A673 (cell line): ENCODE results near the gene BACH2. TPM values are rescaled to one million over a fixed set of nuclear protein-coding genes. Genes with fewer than 3 reads are reported as not detected.

ENCODE experiments used
- BruUV-seq: library from RNA; stranded (reverse); fragments of 400-500 nt; replicated peaks from 2 replicates; lab custom pipeline; 2021; lab: Mats Ljungman, UMichigan
- CTCF ChIA-PET: fragments of 300-600 bp; sonication (Branson Sonifier 250); formaldehyde crosslinking; loops from one replicate; lab custom pipeline; 2022; ENCODE audit warnings: antibody characterized with exemption; lab: Charles Lee
- POLR2A ChIA-PET: fragments of 300-600 bp; sonication (Branson Sonifier 250); formaldehyde crosslinking; loops from one replicate; lab custom pipeline; 2022; ENCODE audit warnings: antibody characterized with exemption; ENCODE audit not compliant: low non-redundant PET; lab: Charles Lee
- DNase-seq: peaks from one replicate; pipeline ENCODE4 v3.0.0-alpha.2; 2015; ENCODE audit warnings: low spot score
- H3K27ac ChIP-seq: fragments of 200-600 bp; sonication (generic); 2 replicates; pipeline ENCODE4 v1.5.1; 2016; ENCODE audit warnings: mixed run types, low read depth, mild to moderate bottlenecking, mixed read lengths, antibody characterized with exemption, low read length; ENCODE audit not compliant: poor library complexity, severe bottlenecking
- H3K27me3 ChIP-seq: fragments of 200-600 bp; sonication (generic); replicated peaks from 2 replicates; pipeline ENCODE4 v1.6.1; 2017; ENCODE audit warnings: mixed run types, low read depth, mild to moderate bottlenecking, mixed read lengths, antibody characterized with exemption, low read length; ENCODE audit not compliant: insufficient read depth, poor library complexity
- H3K36me3 ChIP-seq: fragments of 200-600 bp; sonication (generic); 2 replicates; pipeline ENCODE4 v1.6.1; 2016; ENCODE audit warnings: mixed run types, mild to moderate bottlenecking, mixed read lengths, antibody characterized with exemption, low read length; ENCODE audit not compliant: insufficient read depth, poor library complexity, severe bottlenecking
- H3K4me1 ChIP-seq: fragments of 200-600 bp; sonication (generic); 2 replicates; pipeline ENCODE4 v1.6.1; 2017; ENCODE audit warnings: mixed run types, mild to moderate bottlenecking, mixed read lengths, antibody characterized with exemption, low read length; ENCODE audit not compliant: insufficient read depth, poor library complexity, severe bottlenecking
- H3K4me3 ChIP-seq: fragments of 200-600 bp; sonication (generic); 2 replicates; pipeline ENCODE4 v1.5.1; 2016; ENCODE audit warnings: low read depth, mixed run types, mild to moderate bottlenecking, mixed read lengths, low read length; ENCODE audit not compliant: poor library complexity, severe bottlenecking
- H3K9me3 ChIP-seq: fragments of 200-600 bp; sonication (generic); 2 replicates; pipeline ENCODE4 v1.6.1; 2016; ENCODE audit warnings: mixed run types, low read depth, mild to moderate bottlenecking, mixed read lengths, antibody characterized with exemption, low read length; ENCODE audit not compliant: poor library complexity, severe bottlenecking
- CTCF ChIP-seq: fragments of 300-800, 200-600 bp; sonication (generic); conservative IDR thresholded peaks from 2 replicates; pipeline ENCODE4 v1.5.1; 2017; ENCODE audit warnings: low read depth, mild to moderate bottlenecking, antibody characterized with exemption, low read length, moderate library complexity, mixed read lengths
- EZH2 ChIP-seq: fragments of 200-600 bp; sonication (generic); IDR thresholded peaks from 2 replicates; pipeline ENCODE4 v1.6.1; 2017; ENCODE audit warnings: borderline replicate concordance, low read depth, mild to moderate bottlenecking, mixed read lengths, antibody characterized with exemption, low read length; ENCODE audit not compliant: poor library complexity, severe bottlenecking
- intact Hi-C: fragments of 100-400 bp; cut with micrococcal nuclease; formaldehyde crosslinking; loops from one replicate; pipeline ENCODE4 v1.10.0; 2022; ENCODE audit not compliant: unreplicated experiment
- total RNA-seq: library from RNA; stranded (reverse); gene quantifications from 2 replicates; pipeline ENCODE4 v1.2.3, GENCODE V29; 2021

The BACH2 gene
- total RNA-seq, 1 experiment from 2014 or later, result 0.37 TPM

GRCh38 chr6:90222008-90222407 lies 74.6 kb downstream of the BACH2 start:
- TF ChIP-seq CTCF (no peak), EZH2 (no peak)
- H3K36me3 ChIP-seq, result no peaks in the 10 kb centered on the region
- ChIA-PET POLR2A (no interaction called here), CTCF (no interaction called here)
- intact Hi-C loops, result no loop called here
- H3K4me3 ChIP-seq, result no peak overlapping the region
- H3K27me3 ChIP-seq, result no peaks in the 10 kb centered on the region
- H3K27ac ChIP-seq, result no peak overlapping the region
- H3K4me1 ChIP-seq, result peaks cover 30% of the 10 kb centered on the region
- peaks cover 5% of the 10 kb centered on the region for H3K9me3 ChIP-seq
- BruUV-seq, result no TSS peak
- DNase-seq, result no peak

GRCh38 chr6:90221403-90221802 lies 75.2 kb downstream of the BACH2 start:
- no TSS peak for BruUV-seq
- Histone ChIP-seq H3K36me3 (no peaks in the 10 kb centered on the region), H3K4me1 (peaks cover 30% of the 10 kb centered on the region), H3K27ac (no peak overlapping the region), H3K4me3 (no peak overlapping the region), H3K9me3 (peaks cover 5% of the 10 kb centered on the region), H3K27me3 (no peaks in the 10 kb centered on the region)
- ChIA-PET POLR2A (no interaction called here), CTCF (no interaction called here)
- TF ChIP-seq CTCF, result no peak
- intact Hi-C loops, result no loop called here
- DNase-seq, result no peak

GRCh38 chr6:90220273-90220672 lies 76.4 kb downstream of the BACH2 start:
- Histone ChIP-seq H3K9me3 (peaks cover 5% of the 10 kb centered on the region), H3K36me3 (no peaks in the 10 kb centered on the region), H3K4me1 (peaks cover 30% of the 10 kb centered on the region), H3K27ac (no peak overlapping the region), H3K27me3 (no peaks in the 10 kb centered on the region), H3K4me3 (no peak overlapping the region)
- ChIA-PET CTCF (no interaction called here), POLR2A (no interaction called here)
- intact Hi-C loops, result no loop called here
- no peak for DNase-seq
- no TSS peak for BruUV-seq
- TF ChIP-seq EZH2 (no peak), CTCF (no peak)
